Mesendoderm (in vitro differentiated cells): Measurements from ENCODE around the gene NEK6.

Experiments
- DNase-seq: peaks from one replicate; pipeline ENCODE4 v3.0.0; 2013
- H2AK5ac ChIP-seq: 2 replicates; pipeline ENCODE4 v1.6.1; 2013; ENCODE audit warnings: low read length, inconsistent platforms
- H2BK120ac ChIP-seq: 2 replicates; pipeline ENCODE4 v1.6.1; 2013; ENCODE audit warnings: low read depth, mild to moderate bottlenecking, low read length, moderate library complexity, mixed read lengths
- H2BK15ac ChIP-seq: replicated peaks from 2 replicates; pipeline ENCODE4 v1.6.1; 2013; ENCODE audit warnings: low read depth, mild to moderate bottlenecking, moderate library complexity
- H2BK5ac ChIP-seq: 2 replicates; pipeline ENCODE4 v1.6.1; 2013; ENCODE audit warnings: low read length, inconsistent platforms
- H3K18ac ChIP-seq: 2 replicates; pipeline ENCODE4 v1.6.1; 2013; ENCODE audit warnings: mild to moderate bottlenecking, low read length, mixed read lengths
- H3K23ac ChIP-seq: one replicate; pipeline ENCODE4 v1.6.1; 2013; ENCODE audit warnings: low read length
- H3K27ac ChIP-seq: 2 replicates; pipeline ENCODE4 v1.5.1; 2013; ENCODE audit warnings: low read depth, mild to moderate bottlenecking, inconsistent platforms, low read length, moderate library complexity
- H3K27me3 ChIP-seq: 2 replicates; pipeline ENCODE4 v1.6.1; 2013; ENCODE audit warnings: low read length, control low read depth, mild to moderate bottlenecking, inconsistent platforms; ENCODE audit not compliant: insufficient read depth, poor library complexity
- H3K36me3 ChIP-seq: 2 replicates; pipeline ENCODE4 v1.6.1; 2013; ENCODE audit warnings: low read length, inconsistent platforms; ENCODE audit not compliant: control insufficient read depth, insufficient read depth
- H3K4ac ChIP-seq: one replicate; pipeline ENCODE4 v1.6.1; 2013; ENCODE audit warnings: low read depth, mild to moderate bottlenecking, low read length, moderate library complexity
- H3K4me1 ChIP-seq: 2 replicates; pipeline ENCODE4 v1.6.1; 2013; ENCODE audit warnings: low read depth, low read length, inconsistent platforms; ENCODE audit not compliant: control insufficient read depth
- H3K4me2 ChIP-seq: 2 replicates; pipeline ENCODE4 v1.6.1; 2013; ENCODE audit warnings: low read length
- H3K4me3 ChIP-seq: 2 replicates; pipeline ENCODE4 v1.5.1; 2013; ENCODE audit warnings: mild to moderate bottlenecking, low read length
- H3K56ac ChIP-seq: one replicate; pipeline ENCODE4 v1.6.1; 2013; ENCODE audit warnings: low read length
- H3K79me1 ChIP-seq: 2 replicates; pipeline ENCODE4 v1.6.1; 2013; ENCODE audit warnings: low read length, inconsistent platforms
- H3K79me2 ChIP-seq: 2 replicates; pipeline ENCODE4 v1.6.1; 2013; ENCODE audit warnings: mild to moderate bottlenecking, low read length; ENCODE audit not compliant: control insufficient read depth, insufficient read depth
- H3K9ac ChIP-seq: 2 replicates; pipeline ENCODE4 v1.6.1; 2013; ENCODE audit warnings: low read length, inconsistent platforms
- H4K5ac ChIP-seq: one replicate; pipeline ENCODE4 v1.6.1; 2013; ENCODE audit warnings: low read length
- H4K8ac ChIP-seq: one replicate; pipeline ENCODE4 v1.6.1; 2013; ENCODE audit warnings: low read depth, mild to moderate bottlenecking, control low read depth, low read length, moderate library complexity
- WGBS: extraction: QIAGEN DNeasy Blood & Tissue Kit; methylation state at CpG from one replicate; pipeline ENCODE4 v1.1.7; 2013; ENCODE audit warnings: low lambda C conversion rate, missing lambda C conversion rate; ENCODE audit not compliant: insufficient coverage; ENCODE audit errors: extremely low coverage; 5-methylcytosine and 5-hydroxymethylcytosine counted together

NEK6 gene

GRCh38 chr9:124264823-124265233, 7.1 kb downstream of the NEK6 start:
- Histone ChIP-seq H3K4me1 (peaks cover 9% of the 10 kb centered on the region), H3K4ac (no peak overlapping the region), H2BK5ac (no peak overlapping the region), H4K8ac (no peak overlapping the region), H3K56ac (no peak overlapping the region), H2AK5ac (no peak overlapping the region), H3K4me3 (no peak overlapping the region), H4K5ac (no peak overlapping the region), H2BK120ac (no peak overlapping the region), H3K9ac (no peak overlapping the region), H3K27ac (no peak overlapping the region), H3K18ac (no peak overlapping the region), H3K79me1 (peaks cover 25% of the 10 kb centered on the region), H3K27me3 (no peaks in the 10 kb centered on the region), H3K79me2 (peaks cover 19% of the 10 kb centered on the region), H2BK15ac (no peak overlapping the region), H3K4me2 (no peak overlapping the region), H3K23ac (no peak overlapping the region), H3K36me3 (no peaks in the 10 kb centered on the region)
- WGBS = no CpG with 5 or more reads among the region's 8 CpGs
- no peak for DNase-seq

- Histone ChIP-seq H3K79me1 (peaks cover 26% of the 10 kb centered on the region), H3K36me3 (no peaks in the 10 kb centered on the region), H2AK5ac (no peak overlapping the region), H3K4ac (no peak overlapping the region), H3K27ac (no peak overlapping the region), H4K8ac (no peak overlapping the region), H2BK120ac (no peak overlapping the region), H3K23ac (no peak overlapping the region), H3K18ac (no peak overlapping the region), H4K5ac (no peak overlapping the region), H3K9ac (no peak overlapping the region), H2BK5ac (no peak overlapping the region), H3K27me3 (no peaks in the 10 kb centered on the region), H3K79me2 (peaks cover 16% of the 10 kb centered on the region), H3K4me1 (peaks cover 9% of the 10 kb centered on the region), H3K56ac (no peak overlapping the region), H3K4me3 (no peak overlapping the region), H3K4me2 (no peak overlapping the region), H2BK15ac (no peak overlapping the region)
- no CpG with 5 or more reads among the region's 7 CpGs for WGBS
- no peak for DNase-seq
Observed at GRCh38 chr9:124265551-124265950, 7.8 kb downstream of the NEK6 start.

GRCh38 chr9:124266139-124266825, 8.5 kb downstream of the NEK6 start:
- H3K4me2 ChIP-seq = no peak overlapping the region
- no peak overlapping the region for H3K4me3 ChIP-seq
- H2AK5ac ChIP-seq = no peak overlapping the region
- peaks cover 7% of the 10 kb centered on the region for H3K4me1 ChIP-seq
- H3K9ac ChIP-seq = no peak overlapping the region
- H2BK15ac ChIP-seq = no peak overlapping the region
- no peaks in the 10 kb centered on the region for H3K27me3 ChIP-seq
- peaks cover 27% of the 10 kb centered on the region for H3K79me1 ChIP-seq
- H3K23ac ChIP-seq = no peak overlapping the region
- H3K4ac ChIP-seq = no peak overlapping the region
- H3K27ac ChIP-seq = no peak overlapping the region
- no CpG with 5 or more reads among the region's 13 CpGs for WGBS
- H3K18ac ChIP-seq = no peak overlapping the region
- no peaks in the 10 kb centered on the region for H3K36me3 ChIP-seq
- H4K8ac ChIP-seq = no peak overlapping the region
- no peak overlapping the region for H2BK120ac ChIP-seq
- H4K5ac ChIP-seq = no peak overlapping the region
- no peak overlapping the region for H3K56ac ChIP-seq
- no peak overlapping the region for H2BK5ac ChIP-seq
- peaks cover 12% of the 10 kb centered on the region for H3K79me2 ChIP-seq
- no peak for DNase-seq

- Histone ChIP-seq H2AK5ac (no peak overlapping the region), H3K27ac (no peak overlapping the region), H3K4me1 (peaks cover 4% of the 10 kb centered on the region), H3K4me2 (no peak overlapping the region), H3K36me3 (no peaks in the 10 kb centered on the region), H2BK15ac (no peak overlapping the region), H2BK120ac (no peak overlapping the region), H4K5ac (no peak overlapping the region), H2BK5ac (no peak overlapping the region), H3K18ac (no peak overlapping the region), H3K27me3 (no peaks in the 10 kb centered on the region), H3K56ac (no peak overlapping the region), H3K4me3 (no peak overlapping the region), H3K79me1 (peaks cover 27% of the 10 kb centered on the region), H3K4ac (no peak overlapping the region), H3K79me2 (peaks cover 10% of the 10 kb centered on the region), H3K23ac (no peak overlapping the region), H3K9ac (no peak overlapping the region), H4K8ac (no peak overlapping the region)
- WGBS = no CpG with 5 or more reads among the region's 2 CpGs
- no peak for DNase-seq
Observed at GRCh38 chr9:124266826-124267201, 9.1 kb downstream of the NEK6 start.

GRCh38 chr9:124267271-124267807, 9.6 kb downstream of the NEK6 start:
- H3K4me1 ChIP-seq = peaks cover under 1% of the 10 kb centered on the region
- no peak overlapping the region for H3K4me2 ChIP-seq
- no peak overlapping the region for H3K4ac ChIP-seq
- no peak overlapping the region for H2BK120ac ChIP-seq
- H2BK15ac ChIP-seq = no peak overlapping the region
- H4K8ac ChIP-seq = no peak overlapping the region
- no CpG with 5 or more reads among the region's 15 CpGs for WGBS
- H3K36me3 ChIP-seq = no peaks in the 10 kb centered on the region
- no peak overlapping the region for H3K9ac ChIP-seq
- no peak overlapping the region for H2BK5ac ChIP-seq
- H2AK5ac ChIP-seq = no peak overlapping the region
- peaks cover 29% of the 10 kb centered on the region for H3K79me1 ChIP-seq
- H3K79me2 ChIP-seq = peaks cover 10% of the 10 kb centered on the region
- no peak overlapping the region for H3K56ac ChIP-seq
- no peak overlapping the region for H3K4me3 ChIP-seq
- DNase-seq = no peak
- H3K27me3 ChIP-seq = no peaks in the 10 kb centered on the region
- no peak overlapping the region for H3K27ac ChIP-seq
- no peak overlapping the region for H3K18ac ChIP-seq
- no peak overlapping the region for H3K23ac ChIP-seq
- no peak overlapping the region for H4K5ac ChIP-seq

- Histone ChIP-seq H3K18ac (no peak overlapping the region), H2BK15ac (no peak overlapping the region), H4K5ac (no peak overlapping the region), H3K36me3 (no peaks in the 10 kb centered on the region), H3K79me2 (peaks cover 10% of the 10 kb centered on the region), H3K4me3 (no peak overlapping the region), H3K27ac (no peak overlapping the region), H2AK5ac (no peak overlapping the region), H3K4ac (no peak overlapping the region), H4K8ac (no peak overlapping the region), H3K56ac (no peak overlapping the region), H3K9ac (no peak overlapping the region), H3K79me1 (peaks cover 29% of the 10 kb centered on the region), H3K27me3 (no peaks in the 10 kb centered on the region), H2BK120ac (no peak overlapping the region), H3K23ac (no peak overlapping the region), H2BK5ac (no peak overlapping the region), H3K4me2 (no peak overlapping the region), H3K4me1 (no peaks in the 10 kb centered on the region)
- no peak for DNase-seq
- no CpG with 5 or more reads among the region's 3 CpGs for WGBS
Observed at GRCh38 chr9:124268248-124268647, 10.5 kb downstream of the NEK6 start.
